C4-2B (cell line): Measurements from ENCODE around the gene NLGN4X.

Experiments used
- CTCF ChIP-seq: fragments of 450-650 bp; conservative IDR thresholded peaks from 2 replicates; pipeline ENCODE4 v1.5.1; 2017; ENCODE audit warnings: mild to moderate bottlenecking
- ZFX ChIP-seq: fragments of 450-650 bp; IDR thresholded peaks from 2 replicates; pipeline ENCODE4 v1.6.1; 2017

GRCh38 chrX:6223516-6223915 is 5.2 kb downstream of the NLGN4X start:
- TF ChIP-seq CTCF (no peak), ZFX (no peak)
